H1 (cell line): Measurements from ENCODE around the gene PTH1R. TPM values are rescaled to one million over a fixed set of nuclear protein-coding genes. Genes with fewer than 3 reads are reported as not detected.
A peak's percentile ranks its signal among the peaks of the same experiment; 100 is the strongest.

ENCODE experiments used
- ASH2L ChIP-seq: fragments of 200-600, 300-600 bp; sonication (generic); IDR thresholded peaks from one replicate; pipeline ENCODE4 v1.7.1; 2017; ENCODE audit warnings: low read length
- CBX5 ChIP-seq: fragments of 300-800, 300-1000 bp; sonication (generic); IDR thresholded peaks from 2 replicates; pipeline ENCODE4 v1.7.1; 2016; ENCODE audit warnings: antibody characterized with exemption, low read length, low read depth
- CHD1 ChIP-seq: IDR thresholded peaks from 2 replicates; pipeline ENCODE4 v1.6.1; 2012; ENCODE audit warnings: low read depth, low read length, improper control_type of control experiment
- CHD2 ChIP-seq: IDR thresholded peaks from 2 replicates; pipeline ENCODE4 v1.6.1; 2012; ENCODE audit warnings: low read length, improper control_type of control experiment
- FOSL1 ChIP-seq: IDR thresholded peaks from 2 replicates; pipeline ENCODE4 v1.6.1; 2011; ENCODE audit warnings: mild to moderate bottlenecking, low read depth, low read length, moderate library complexity; ENCODE audit not compliant: insufficient read depth
- JUN ChIP-seq: IDR thresholded peaks from 2 replicates; pipeline ENCODE4 v1.6.1; 2011; ENCODE audit warnings: low read depth, mild to moderate bottlenecking, improper control_type of control experiment, low read length
- KDM5A ChIP-seq: fragments of 200-600 bp; IDR thresholded peaks from 2 replicates; pipeline ENCODE4 v1.7.1; 2012; ENCODE audit warnings: mild to moderate bottlenecking, low read length, inconsistent platforms, mixed read lengths
- MAFK ChIP-seq: IDR thresholded peaks from 2 replicates; pipeline ENCODE4 v1.6.1; 2012; ENCODE audit warnings: low read depth, mild to moderate bottlenecking, improper control_type of control experiment, low read length
- NANOG ChIP-seq: IDR thresholded peaks from 2 replicates; pipeline ENCODE4 v1.6.1; 2011; ENCODE audit warnings: low read length, low read depth, mild to moderate bottlenecking, inconsistent platforms; ENCODE audit not compliant: insufficient read depth, poor library complexity, severe bottlenecking
- NRF1 ChIP-seq: IDR thresholded peaks from 2 replicates; pipeline ENCODE4 v1.6.1; 2011; ENCODE audit warnings: mild to moderate bottlenecking, low read depth, low read length, improper control_type of control experiment
- RNF2 ChIP-seq: fragments of 200-900, 300-1000 bp; sonication (generic); IDR thresholded peaks from 2 replicates; pipeline ENCODE4 v1.7.1; 2016; ENCODE audit warnings: borderline replicate concordance, low read depth, mild to moderate bottlenecking, antibody characterized with exemption, low read length; ENCODE audit not compliant: poor library complexity, severe bottlenecking; ENCODE audit errors: missing control alignments
- RXRA ChIP-seq: IDR thresholded peaks from 2 replicates; pipeline ENCODE4 v1.6.1; 2011; ENCODE audit warnings: low read depth, mild to moderate bottlenecking, low read length, moderate library complexity; ENCODE audit not compliant: insufficient read depth
- SIN3A ChIP-seq, 2 experiments: IDR thresholded peaks in 1 of 2; conservative IDR thresholded peaks in 1 of 2; 2 replicates each; pipeline ENCODE4 v1.6.1; 2011 to 2012; ENCODE audit warnings: low read length in 2 of 2, improper control_type of control experiment in 1 of 2, low read depth in 1 of 2, mild to moderate bottlenecking in 1 of 2
- SP1 ChIP-seq: IDR thresholded peaks from 2 replicates; pipeline ENCODE4 v1.6.1; 2011; ENCODE audit warnings: low read depth, low read length
- SP2 ChIP-seq: IDR thresholded peaks from 2 replicates; pipeline ENCODE4 v1.6.1; 2012; ENCODE audit warnings: mild to moderate bottlenecking, low read length, inconsistent platforms
- SP4 ChIP-seq: IDR thresholded peaks from 2 replicates; pipeline ENCODE4 v1.6.1; 2012; ENCODE audit warnings: low read length, inconsistent platforms
- SUZ12 ChIP-seq: fragments of 200-600 bp; sonication (generic); IDR thresholded peaks from 2 replicates; pipeline ENCODE4 v1.6.1; 2012; ENCODE audit warnings: mild to moderate bottlenecking, inconsistent platforms, low read length, moderate library complexity, mixed read lengths
- TAF1 ChIP-seq: IDR thresholded peaks from 2 replicates; pipeline ENCODE4 v1.6.1; 2011; ENCODE audit warnings: mild to moderate bottlenecking, low read depth, low read length
- TAF7 ChIP-seq: optimal IDR thresholded peaks from 2 replicates; pipeline ENCODE3; 2011; ENCODE audit warnings: low read depth, mild to moderate bottlenecking, inconsistent platforms, low read length, moderate library complexity, borderline replicate concordance
- TCF12 ChIP-seq: IDR thresholded peaks from 2 replicates; pipeline ENCODE4 v1.6.1; 2011; ENCODE audit warnings: low read depth, mild to moderate bottlenecking, low read length
- YY1 ChIP-seq: IDR thresholded peaks from 2 replicates; pipeline ENCODE4 v1.6.1; 2011; ENCODE audit warnings: low read depth, mild to moderate bottlenecking, low read length
- polyA plus RNA-seq, 7 experiments: library from polyadenylated mRNA; depleted of rRNA in 3 of 7; stranded (reverse) in 5 of 7; unstranded in 2 of 7; fragments of >200 nt in 5 of 7; fragments of 200-250 nt in 2 of 7; gene quantifications; 1 replicate in 5 of 7; 2 replicates in 1 of 7; 4 replicates in 1 of 7; pipeline versions ENCODE4 v1.2.1 to v1.2.3, GENCODE V29; 2011 to 2013; ENCODE audit warnings: missing spikeins in 2 of 7, mixed read lengths in 2 of 7
- total RNA-seq: library from RNA; stranded (reverse); fragmentation: NEBNext Ultra II Directional; extraction: Animal tissue kit (Norgen Biotek cat#: 25700); gene quantifications from 2 replicates; pipeline ENCODE4 v1.2.1, GENCODE V29; 2021
- TF ChIP-seq, protein P1 (sequence below): IDR thresholded peaks from 2 replicates; pipeline ENCODE4 v1.6.1; 2011; ENCODE audit warnings: low read depth, mild to moderate bottlenecking, low read length; ENCODE audit not compliant: insufficient read depth

PTH1R gene
- total and polyA plus RNA-seq, 2 of the 8 experiments (the other 6 are each of a cell fraction or from before 2014, with no cell fraction given) = 0.57 to 1.5 TPM

DNA sequence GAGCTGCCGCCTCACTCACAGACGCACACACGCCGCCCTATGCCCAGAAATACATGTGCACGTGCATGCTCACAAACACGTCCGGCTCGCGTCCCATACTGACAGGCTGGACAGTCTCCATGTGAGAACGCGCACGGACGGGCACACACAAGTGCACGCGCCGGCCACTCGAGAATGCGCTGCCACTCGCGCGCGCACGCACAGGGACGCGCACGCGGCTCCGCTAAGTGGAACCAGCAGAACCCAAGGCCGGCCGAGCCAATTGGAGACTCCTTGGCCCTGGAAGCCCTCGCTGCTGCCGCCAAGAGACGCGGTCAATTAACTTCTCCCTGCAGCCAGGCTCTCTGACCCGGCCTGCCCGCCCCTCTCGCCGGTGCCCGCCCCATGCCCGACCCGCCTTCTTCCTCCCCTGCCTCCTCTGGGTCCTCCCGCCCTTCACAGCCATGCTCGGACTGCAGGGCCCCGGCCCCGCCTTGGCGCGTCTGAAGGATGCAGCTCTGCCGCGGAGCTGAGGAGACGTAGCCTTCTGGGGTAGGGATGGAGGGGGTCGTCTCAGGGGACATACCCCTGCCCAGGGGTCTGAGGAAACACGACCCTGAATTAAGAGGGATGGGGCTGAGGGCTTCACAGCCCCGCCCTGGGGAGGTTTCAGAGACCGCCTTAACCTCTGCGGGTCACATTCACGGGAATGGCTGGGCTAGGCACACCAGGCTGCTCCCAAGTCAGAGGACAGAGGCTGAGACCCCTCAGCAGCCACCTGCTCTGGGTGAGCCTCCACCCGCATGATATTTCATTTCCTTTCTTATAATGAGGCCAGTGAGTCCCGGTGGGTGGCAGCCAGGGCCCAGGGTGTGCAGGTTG lies 15.0 kb downstream of the PTH1R start (continued):
- TF ChIP-seq YY1 = no peak
- no peak for TF ChIP-seq RNF2
- no peak for TF ChIP-seq KDM5A
- no peak for TF ChIP-seq RXRA
- TF ChIP-seq TAF7 = no peak
- TF ChIP-seq SIN3A (conservative IDR thresholded peaks at IDR 0.05 in 1 of 2, IDR thresholded peaks at IDR 0.05 in 1 of 2; ENCODE audit: low read depth in 1 of 2, low read length in 2 of 2) = 0 out of 4 replicates have a peak, but pooled peaks of 1 of the 2 experiments have one; percentile 65
- TF ChIP-seq NANOG = no peak
- no peak for TF ChIP-seq SP4
- no peak for TF ChIP-seq CBX5
- no peak for TF ChIP-seq JUN
- TF ChIP-seq MAFK = no peak
- no peak for TF ChIP-seq SUZ12
- TF ChIP-seq ASH2L = peak; percentile 19
- no peak for TF ChIP-seq TCF12
- TF ChIP-seq TAF1 = 0 out of 2 replicates have a peak, but pooled peaks have one; percentile 28
- no peak for TF ChIP-seq CHD1
- no peak for TF ChIP-seq CHD2
- TF ChIP-seq, protein P1, sequence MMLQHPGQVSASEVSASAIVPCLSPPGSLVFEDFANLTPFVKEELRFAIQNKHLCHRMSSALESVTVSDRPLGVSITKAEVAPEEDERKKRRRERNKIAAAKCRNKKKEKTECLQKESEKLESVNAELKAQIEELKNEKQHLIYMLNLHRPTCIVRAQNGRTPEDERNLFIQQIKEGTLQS = no peak
- no peak for TF ChIP-seq NRF1
- peak; percentile 74 for TF ChIP-seq FOSL1
- peak; percentile 23; the same call in 1 of the 2 replicates for TF ChIP-seq SP1
- TF ChIP-seq SP2 = no peak
